GM21723 (cell line): ENCODE measurements around the gene POU3F1.

Source experiments
- ATAC-seq: cut with Tn5 transposase; IDR thresholded peaks from one replicate; pipeline ENCODE4 v1.9.1; 2021; ENCODE audit warnings: mild to moderate bottlenecking, moderate library complexity; ENCODE audit not compliant: unreplicated experiment

POU3F1 gene

DNA sequence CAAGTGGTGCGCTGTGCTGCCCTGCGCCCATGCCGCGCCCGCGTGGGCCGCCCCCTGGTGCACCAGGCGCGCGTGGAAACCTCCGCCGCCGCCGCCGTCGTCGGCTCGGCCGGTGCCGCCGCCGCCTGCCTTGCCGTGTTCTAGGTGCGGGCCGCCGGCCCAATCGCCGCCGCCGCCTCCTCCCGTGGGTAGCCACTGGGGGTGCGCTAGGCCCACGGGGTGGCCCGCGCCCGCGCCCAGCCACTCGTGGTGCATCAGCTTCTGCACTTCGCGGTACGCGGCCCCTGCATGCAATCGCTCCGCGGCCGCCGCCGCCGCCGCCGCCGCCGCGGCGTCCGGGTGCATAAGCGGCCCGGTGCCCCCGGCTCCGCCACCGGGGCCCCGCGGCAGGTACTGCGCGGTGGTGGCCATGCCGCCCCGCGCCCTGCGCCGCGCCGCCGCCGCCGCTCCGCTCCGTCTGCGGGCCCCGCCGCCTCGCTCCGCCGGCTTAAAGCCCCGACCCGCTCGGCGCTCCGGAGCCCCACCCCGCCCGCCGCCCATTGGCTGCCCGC lies at the start of gene POU3F1:
Gene POU3F1, minus strand, starts transcription at position 461 of the 551 bp plus-strand sequence. Its CDS starts 50 bp downstream, at position 411.
- ATAC-seq, result peak; percentile 17

DNA sequence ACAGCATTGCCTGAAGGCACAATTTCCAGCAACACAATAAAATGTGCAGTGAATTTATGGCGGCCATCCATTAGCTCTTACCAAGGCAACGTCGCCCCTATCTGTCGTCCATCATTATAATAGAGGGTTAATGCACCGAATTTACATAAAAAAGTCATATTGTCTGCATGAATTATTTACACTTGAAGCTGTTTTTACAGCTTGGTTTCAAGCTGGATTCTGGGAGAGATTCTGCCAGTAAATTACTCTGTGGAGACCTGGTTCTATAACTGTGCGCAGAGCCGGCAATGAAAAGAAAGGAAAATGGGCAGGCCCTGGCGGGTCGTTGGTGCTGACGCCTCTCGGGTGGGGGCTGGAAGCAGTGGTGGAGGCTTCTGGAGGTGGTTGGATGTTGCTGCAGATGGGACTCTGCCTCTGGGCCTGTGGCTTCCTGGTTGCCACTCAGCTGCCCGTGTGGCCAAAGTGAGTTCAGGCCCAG lies 48.9 kb upstream of the POU3F1 start:
- no peak for ATAC-seq

DNA sequence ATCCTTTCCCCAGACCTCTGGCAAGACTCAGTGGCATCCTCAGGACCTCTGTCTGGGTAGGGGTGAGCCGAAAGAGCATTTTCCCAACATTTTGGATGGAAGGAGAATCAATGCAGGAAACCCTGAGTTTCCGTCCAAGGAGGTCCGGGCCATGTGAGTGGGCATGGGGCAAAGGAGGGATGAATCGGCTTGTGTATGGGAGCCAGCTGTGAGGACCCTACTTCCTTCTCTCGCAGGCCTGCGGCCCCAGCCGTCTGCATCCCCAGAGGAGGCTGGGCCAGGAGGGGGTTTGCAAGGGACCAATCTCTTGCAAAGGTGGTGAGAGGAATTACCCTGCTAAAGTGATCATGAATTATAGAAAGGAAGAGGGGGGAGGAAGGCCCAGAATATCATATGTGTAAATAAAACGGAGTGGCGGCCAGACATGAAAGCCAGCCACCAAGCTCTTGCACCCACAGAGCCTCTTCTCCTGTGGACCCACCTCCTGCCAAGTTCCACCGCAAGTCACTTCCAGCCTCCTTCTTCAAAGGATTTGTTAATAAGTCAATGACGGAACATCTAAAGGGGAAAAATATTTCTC lies 48.2 kb upstream of the POU3F1 start:
- no peak for ATAC-seq

DNA sequence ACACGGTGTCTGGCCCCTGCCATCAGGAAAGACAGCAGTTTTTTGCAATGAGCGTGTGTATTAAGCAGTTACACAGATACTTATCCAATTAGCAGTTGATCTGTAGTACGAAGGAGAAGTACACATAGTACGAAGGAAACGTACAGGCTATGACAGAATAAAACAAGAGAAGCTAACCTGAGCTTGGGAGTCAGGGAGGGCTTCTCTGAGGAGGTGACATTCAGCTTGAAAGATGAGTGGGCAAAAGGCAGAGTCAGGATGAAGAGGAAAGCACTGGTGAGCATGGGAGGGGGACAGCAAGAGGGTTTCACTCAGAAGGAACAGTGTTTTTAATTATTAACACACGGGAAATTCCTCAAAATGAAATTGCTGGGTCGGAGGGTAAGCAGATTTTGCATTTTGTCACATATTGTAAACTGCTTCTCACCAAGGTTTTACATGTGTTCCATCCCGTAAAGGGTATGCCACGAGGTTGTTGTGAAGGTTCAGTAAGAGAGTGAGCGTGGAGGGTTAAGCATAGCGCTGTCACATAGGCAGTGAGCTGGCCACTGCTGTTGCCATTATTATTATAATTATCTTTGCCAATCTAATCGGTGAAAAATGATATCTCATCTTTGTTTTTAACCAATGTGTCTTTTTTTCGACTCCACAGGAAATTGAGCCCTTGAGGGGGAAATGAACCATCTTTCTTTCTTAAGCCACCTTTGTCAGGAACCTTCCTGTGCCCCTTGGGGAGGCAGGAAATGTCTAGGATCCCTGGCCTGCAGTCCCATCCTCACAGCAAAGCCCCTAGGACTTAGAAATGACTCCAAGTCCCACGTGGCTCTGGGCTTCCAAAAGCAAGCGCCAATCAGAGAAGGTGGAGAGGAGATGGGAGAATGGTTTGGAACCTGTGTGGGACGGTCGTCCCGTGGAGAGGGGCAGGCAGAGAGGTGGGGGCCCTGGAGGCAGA lies 47.3 kb upstream of the POU3F1 start:
- ATAC-seq, result no peak

DNA sequence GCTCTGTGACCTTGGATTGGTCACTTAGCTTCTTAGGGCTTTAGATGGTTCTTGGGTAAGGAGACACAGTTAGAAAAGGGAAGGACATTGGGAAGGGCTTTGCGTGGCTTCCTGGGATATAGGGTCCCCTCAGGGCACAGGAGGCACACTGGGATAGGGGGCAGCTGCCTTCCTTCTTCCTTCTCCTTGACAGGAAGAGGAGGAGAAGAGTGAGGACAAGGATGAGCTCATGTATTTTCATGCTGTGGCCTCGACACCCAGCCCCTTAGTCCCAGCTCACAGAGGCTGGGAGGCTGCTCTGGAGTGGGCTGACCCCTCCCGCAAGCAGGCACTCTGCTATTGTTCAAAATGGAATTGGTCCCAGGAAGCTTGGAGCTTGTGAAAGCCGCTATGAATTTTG lies 45.7 kb upstream of the POU3F1 start:
- no peak for ATAC-seq

DNA sequence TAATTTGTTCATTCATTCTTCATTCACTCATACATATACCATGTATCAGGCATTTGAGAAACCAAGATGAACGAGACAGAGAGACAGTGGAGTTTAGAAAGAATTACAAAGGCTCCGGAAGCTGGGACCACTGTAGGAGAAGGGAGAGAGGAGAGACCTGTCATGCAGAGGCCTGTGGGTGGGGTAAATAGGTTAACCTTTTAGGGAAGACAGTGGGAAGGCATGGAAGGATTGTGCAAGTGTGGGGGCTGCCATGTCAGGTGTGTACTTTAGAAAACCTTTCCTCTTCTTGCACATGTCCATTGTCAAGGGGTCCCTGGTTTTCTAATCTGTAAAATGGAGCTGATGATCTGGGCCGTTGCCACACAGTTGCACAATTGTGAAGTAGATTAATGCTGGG lies 44.2 kb upstream of the POU3F1 start:
- no peak for ATAC-seq

DNA sequence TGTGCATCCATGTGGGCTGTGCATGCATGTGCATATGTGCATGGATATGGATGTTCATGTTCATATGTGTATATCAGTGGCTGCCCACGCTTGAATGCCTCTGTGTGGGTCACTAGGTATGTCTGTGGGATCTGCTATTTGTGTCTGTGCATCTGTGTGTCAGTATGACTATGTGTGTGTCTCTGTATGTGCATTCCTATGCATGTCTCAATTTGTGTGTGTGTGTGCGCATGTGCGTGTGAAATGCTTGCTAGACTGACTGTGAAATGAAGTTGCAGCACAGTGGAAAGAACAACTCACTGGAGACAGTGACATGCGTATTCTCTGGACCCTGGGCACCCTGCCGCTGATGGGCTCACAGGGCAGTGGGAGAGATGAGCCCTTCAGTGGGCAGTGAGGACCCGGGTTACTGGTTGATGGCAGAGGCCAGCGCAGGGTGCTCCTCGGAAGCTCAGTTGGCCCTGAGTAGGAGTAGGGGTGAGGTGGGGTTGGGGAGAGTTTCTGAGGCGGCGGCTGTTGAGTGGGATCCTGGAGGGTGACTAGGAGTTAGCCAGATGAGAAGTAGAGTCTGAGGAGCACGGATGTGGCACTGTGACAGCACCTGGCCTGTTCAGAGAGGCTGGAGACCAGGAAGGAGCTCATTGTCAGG lies 43.2 kb upstream of the POU3F1 start:
- ATAC-seq, result no peak

DNA sequence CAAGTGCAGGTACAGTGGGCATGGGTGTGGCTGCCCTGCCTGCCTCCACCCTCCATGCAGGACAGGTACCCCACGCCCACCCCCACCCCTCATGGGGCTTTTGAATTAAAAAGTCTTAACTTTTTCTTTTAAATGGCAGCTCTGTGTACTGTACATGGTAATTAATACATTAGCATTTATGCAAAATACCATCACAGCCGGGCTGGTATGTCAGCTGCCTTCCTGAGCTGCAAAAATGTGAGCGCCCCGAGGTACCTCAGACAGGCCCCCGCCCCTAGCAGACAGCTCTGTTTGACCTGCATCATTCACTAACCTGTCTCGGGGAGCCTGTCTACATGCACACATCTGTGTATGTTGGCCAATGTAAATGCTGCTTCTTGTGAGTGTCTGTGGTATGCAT lies 42.2 kb upstream of the POU3F1 start:
- ATAC-seq, result no peak

DNA sequence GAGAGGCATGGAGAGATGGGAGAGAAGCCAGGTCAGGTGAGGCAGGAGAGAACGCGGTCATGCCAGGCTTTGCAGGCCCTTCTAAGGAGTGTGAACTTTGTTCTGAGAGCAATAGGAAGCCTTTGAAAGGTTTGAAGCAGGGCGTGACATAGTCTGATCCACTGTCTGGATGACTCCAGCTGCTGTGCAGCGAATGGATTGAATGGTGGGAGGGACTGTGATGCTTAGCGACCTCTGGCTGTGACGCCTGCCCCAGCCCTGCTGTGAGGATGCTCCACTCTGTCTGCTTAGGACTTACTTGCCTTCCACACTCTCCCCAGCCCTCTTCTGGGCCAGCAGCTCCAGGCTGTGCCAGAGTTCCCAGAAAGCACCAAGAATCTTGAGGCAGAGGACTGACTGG lies 41.8 kb upstream of the POU3F1 start:
- ATAC-seq, result no peak

DNA sequence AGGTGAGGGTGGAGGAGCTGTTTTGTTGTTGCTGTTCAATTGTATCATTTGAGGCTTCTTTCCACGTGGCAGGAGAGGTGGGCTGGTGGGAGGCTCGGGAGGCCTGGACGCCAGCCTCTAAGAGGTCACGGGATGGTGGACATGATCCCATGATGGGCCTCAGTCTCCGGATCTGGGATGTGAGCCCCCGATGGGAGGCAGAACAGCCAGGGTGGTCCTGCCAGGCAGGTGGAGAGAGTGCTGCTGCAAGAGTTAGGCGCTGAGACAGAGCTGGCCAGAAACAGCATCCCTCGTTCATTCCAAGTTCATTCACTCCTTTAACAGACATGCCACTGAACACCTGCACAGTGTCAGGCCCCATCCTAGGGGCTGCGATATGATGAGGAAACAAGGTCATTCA lies 41.1 kb upstream of the POU3F1 start:
- ATAC-seq, result no peak

DNA sequence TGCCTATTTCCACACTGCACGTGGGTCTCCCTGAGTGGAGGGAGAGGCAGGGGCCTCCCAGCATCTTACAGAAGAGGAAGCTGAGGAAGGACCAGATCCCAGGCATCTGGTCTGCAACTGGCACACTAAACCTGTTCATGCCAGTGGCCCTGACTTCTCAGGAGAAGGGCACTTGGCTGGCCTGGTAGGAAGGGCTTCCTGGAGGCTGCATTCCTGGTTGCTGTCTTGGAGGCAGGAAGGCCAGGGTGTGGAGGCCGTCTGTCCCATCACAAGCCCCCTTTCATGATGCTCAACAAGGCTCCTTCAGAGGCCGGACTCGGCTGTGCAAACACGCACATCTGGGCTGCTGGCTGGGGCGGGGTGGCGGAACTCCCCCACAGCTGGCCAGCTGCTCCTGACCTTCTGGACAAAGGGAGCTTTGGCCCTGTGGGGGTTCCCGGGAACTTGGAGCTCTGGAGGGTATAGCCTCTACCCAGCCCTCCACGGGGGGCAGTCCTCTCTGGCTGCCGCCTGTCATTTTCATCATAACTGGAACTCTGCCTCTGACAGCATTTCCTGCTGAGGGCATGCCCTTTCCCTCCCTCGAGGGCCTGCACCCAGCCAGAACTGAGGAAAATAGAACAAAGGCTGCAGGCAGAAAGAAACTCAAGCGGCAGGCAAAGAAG lies 39.2 kb upstream of the POU3F1 start:
- no peak for ATAC-seq

DNA sequence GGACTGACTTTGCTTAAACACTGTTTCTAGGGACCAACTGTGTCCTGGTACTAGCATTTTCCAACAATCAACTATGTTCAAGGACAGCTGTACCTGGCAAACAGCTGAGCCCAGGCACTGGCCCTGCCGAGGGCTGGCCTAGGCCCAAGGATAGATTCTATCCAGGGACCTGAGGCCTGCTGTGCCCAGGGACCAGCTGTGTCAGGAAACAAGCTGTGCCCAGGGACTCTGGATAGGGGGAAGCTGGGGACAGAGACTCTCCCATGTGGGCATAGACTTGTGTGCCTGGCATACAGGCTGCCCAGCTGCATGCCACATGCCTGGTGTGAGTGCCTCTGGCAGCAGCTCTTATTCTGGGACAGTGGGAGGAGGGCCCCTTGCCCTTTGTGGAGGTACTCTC lies 38.1 kb upstream of the POU3F1 start:
- ATAC-seq, result no peak

DNA sequence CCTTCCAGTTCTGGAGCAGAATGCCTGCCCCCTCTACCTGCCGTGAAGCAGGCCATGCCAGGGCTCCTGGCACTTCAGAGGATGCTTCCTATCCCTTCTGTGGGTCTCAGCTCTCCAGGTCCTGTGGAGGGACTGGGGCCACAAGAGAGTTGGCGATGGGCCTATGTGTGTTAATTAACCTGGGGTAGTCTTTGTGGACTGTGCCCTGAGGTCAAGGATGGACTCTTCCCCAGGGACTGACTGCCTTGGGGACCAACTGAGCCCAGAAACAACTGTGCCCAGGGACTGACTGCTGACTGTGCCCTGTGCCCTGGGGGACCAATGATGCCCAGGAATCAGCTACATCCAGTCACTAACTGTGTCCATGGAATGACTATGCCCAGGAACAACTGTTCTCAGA lies 37.5 kb upstream of the POU3F1 start:
- no peak for ATAC-seq

DNA sequence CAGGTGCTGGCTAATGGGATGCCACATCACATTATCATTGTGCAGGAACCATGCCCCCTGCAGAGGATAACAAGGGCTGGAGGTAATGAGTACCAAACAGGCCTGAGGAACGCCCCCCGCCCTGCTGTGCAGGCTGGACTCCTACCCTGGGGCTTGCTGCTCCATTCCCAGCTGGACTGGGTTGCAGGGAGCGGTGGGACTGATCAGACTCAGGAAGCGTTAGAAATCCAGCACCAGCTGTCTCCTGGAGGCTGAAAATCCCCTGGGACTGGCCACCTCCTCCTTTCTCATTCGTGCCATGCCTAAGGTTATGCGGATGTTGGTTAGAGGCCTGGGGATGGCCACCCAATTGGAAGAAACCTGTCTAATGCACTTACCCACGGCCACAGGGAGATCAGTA lies 36.9 kb upstream of the POU3F1 start:
- ATAC-seq, result no peak

DNA sequence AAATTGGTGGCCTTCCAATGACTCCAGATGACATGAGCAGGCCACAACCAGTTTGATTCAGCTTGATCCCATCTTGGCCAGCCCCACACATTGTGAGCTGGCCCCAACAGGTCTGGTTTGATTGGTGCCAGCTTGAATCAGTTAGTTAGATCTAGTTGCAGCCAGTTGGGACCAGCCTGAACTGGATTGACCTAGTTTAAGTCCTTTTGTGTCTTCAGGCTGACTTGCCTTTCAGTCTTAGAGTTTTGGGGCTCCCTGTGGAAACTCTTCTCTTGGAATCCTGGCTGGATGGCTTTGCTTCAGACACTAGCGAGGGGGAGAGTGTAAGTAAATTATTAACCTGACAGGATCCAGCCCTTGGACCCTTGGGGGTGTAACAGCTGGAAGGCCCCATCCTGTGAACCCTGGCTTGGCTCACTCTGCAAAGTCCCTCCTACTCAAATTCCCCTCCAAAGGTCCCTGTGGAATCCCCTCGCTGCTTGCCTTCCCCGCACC lies 36.2 kb upstream of the POU3F1 start:
- ATAC-seq, result no peak

DNA sequence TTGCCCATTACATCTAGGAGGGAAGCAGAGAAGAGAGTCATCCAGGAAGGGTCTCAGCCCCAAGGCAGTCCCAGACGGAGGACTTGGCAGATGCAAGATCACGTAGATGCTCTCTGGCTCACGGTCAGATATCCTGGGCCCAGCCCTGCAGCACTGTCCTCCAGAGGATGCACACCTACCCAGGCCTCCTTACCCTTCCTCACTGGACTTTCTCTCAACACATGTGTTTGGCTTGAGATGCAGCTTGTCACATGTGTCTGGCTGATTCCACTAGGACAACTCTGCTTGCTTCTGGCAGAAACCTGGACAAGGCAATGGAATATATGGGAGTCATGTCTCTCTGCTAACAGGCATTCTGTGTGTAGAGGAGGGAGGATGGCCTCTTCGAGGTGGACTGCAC lies 32.4 kb upstream of the POU3F1 start:
- ATAC-seq, result no peak

DNA sequence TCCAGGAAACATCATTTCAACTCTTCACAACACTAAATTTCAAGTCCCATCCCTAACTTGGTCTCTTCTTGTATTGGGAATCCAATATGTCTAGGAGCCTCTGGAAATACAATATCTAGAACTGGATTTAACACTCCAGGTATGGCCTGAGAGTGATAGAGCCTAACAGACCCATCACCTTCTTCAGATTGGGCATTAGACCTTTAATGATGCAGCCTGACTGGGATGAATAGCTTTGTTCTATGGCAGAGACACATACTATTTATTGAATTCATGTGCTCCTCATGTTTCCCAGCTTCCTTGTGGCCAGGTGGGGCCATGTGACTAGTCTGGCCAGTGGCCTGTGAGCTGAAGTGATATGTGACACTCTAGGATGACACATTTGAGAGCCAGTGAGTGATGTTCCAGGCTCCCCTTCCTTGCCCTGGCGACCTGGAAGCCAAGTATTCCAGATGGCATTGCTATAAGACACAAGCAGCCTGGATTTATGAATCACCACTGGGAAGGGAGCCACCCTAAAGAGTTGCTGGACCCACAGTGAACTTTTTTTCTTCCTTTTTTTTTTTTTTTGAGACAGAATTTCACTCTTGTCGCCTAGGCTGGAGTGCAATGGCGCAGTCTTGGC lies 31.0 kb upstream of the POU3F1 start:
- ATAC-seq, result no peak

DNA sequence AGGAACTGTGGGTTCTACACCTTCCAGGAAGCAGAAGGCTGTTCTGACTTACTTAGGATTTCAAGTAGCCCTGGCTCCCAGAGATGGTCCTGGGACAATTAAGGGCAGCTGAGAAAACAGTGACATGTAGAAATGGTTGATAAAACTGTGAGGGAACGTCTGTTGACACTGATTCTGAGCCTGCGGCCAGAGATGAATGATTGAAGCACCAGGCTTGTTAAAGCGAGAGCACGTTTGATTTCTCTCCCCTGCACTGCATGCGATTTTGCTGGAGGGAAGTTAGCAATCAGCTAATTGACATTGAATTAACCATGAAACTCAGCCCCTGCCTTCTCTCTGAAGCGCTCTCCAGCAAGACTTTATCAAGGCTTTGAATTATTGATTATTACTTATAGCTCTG lies 29.9 kb upstream of the POU3F1 start:
- no peak for ATAC-seq

DNA sequence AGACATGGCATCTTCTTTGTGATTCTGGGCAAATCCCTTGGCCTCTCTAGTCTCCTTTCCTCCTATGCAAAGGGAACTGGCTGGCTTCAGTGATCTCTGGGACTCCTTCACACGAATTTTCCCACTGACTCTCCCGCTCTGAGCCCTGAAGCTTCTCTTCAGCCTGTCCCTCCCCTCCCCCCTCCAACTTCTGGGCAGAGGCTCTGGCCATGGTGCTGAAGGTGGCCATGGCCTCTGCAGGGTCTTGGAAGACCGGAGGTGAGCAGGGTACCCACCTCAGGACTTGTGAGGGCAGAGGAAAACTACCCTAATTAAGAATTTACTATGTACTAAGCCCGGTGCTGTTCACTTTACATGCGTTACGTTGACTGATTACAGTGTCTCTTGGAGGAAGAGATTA lies 29.4 kb upstream of the POU3F1 start:
- ATAC-seq, result no peak

DNA sequence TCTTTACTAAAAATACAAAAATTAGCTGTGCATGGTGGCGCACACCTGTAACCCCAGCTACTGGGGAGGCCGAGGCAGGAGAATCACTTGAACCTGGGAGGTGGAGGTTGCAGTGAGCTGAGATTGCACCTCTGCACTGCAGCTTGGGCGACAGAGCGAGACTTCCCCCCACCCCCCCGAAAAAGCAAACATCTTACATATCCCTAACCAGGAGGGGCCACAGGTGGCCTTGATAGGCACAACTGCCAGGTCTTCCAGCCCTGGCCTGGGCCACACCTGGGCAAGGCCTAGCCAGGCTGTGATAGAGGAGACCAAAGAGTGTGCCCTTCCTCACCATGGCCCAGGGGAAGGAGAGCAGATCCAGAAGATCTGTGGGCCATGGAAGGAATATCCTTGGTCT lies 28.6 kb upstream of the POU3F1 start:
- ATAC-seq, result no peak
